Stromal cell of bone marrow (primary cell): ENCODE results near the gene CACNA1D.
"Not testable (repeated sequence)": the region's sequence is repeated elsewhere in the genome, so short reads cannot be mapped to it uniquely, and the experiment has no call there.

ENCODE experiments used
- DNase-seq: peaks from one replicate; pipeline ENCODE4 v3.0.0-alpha.2; 2012; ENCODE audit warnings: low read depth

Gene CACNA1D

GRCh38 chr3:53493963-53494791 lies at the start of gene CACNA1D:
Gene CACNA1D, plus strand, starts transcription at chr3:53494611. Its CDS starts 556 bp downstream, at chr3:53495167.
- DNase-seq, result no peak

GRCh38 chr3:53457068-53457467 lies 37.3 kb upstream of the CACNA1D start:
- DNase-seq, result no peak

GRCh38 chr3:53460326-53460725 lies 34.1 kb upstream of the CACNA1D start:
- no peak for DNase-seq

GRCh38 chr3:53464424-53464823 lies 30.0 kb upstream of the CACNA1D start:
- no peak for DNase-seq

- not testable (repeated sequence) for DNase-seq
Measured at GRCh38 chr3:53469758-53470157, 24.7 kb upstream of the CACNA1D start.

- no peak for DNase-seq
Measured at GRCh38 chr3:53473422-53473821, 21.0 kb upstream of the CACNA1D start.

GRCh38 chr3:53476372-53476771 lies 18.0 kb upstream of the CACNA1D start:
- DNase-seq, result not testable (repeated sequence)

- not testable (repeated sequence) for DNase-seq
Measured at GRCh38 chr3:53477689-53478088, 16.7 kb upstream of the CACNA1D start.

GRCh38 chr3:53478166-53478830 lies 16.1 kb upstream of the CACNA1D start:
- DNase-seq, result no peak

- no peak for DNase-seq
Measured at GRCh38 chr3:53478921-53479664, 15.3 kb upstream of the CACNA1D start.

- DNase-seq, result no peak
Measured at GRCh38 chr3:53482227-53482626, 12.2 kb upstream of the CACNA1D start.

GRCh38 chr3:53483821-53484220 lies 10.6 kb upstream of the CACNA1D start:
- no peak for DNase-seq

GRCh38 chr3:53484984-53485383 lies 9.4 kb upstream of the CACNA1D start:
- no peak for DNase-seq

- no peak for DNase-seq
Measured at GRCh38 chr3:53485675-53486403, 8.6 kb upstream of the CACNA1D start.

- DNase-seq, result no peak
Measured at GRCh38 chr3:53486961-53487654, 7.3 kb upstream of the CACNA1D start.

- no peak for DNase-seq
Measured at GRCh38 chr3:53489386-53489785, 5.0 kb upstream of the CACNA1D start.

- no peak for DNase-seq
Measured at GRCh38 chr3:53489787-53490458, 4.5 kb upstream of the CACNA1D start.

- DNase-seq, result no peak
Measured at GRCh38 chr3:53490459-53490968, 3.9 kb upstream of the CACNA1D start.

- DNase-seq, result no peak
Measured at GRCh38 chr3:53491276-53491675, 3.1 kb upstream of the CACNA1D start.

GRCh38 chr3:53493595-53493962 lies 832 bp upstream of the CACNA1D start:
- no peak for DNase-seq

GRCh38 chr3:53495146-53495519 lies 722 bp downstream of the CACNA1D start:
- DNase-seq, result no peak
